Measurements from ENCODE around the gene ANKRD37.
"Not testable (repeated sequence)": the region's sequence is repeated elsewhere in the genome, so short reads cannot be mapped to it uniquely, and the experiment has no call there.

The ANKRD37 gene

GRCh38 chr4:185396724-185397385 is at the start of gene ANKRD37:
Gene ANKRD37, plus strand, starts transcription at chr4:185396841. Its CDS starts 83 bp downstream, at chr4:185396924.
- peak within 1 kb of the TSS; percentile 92 to 100 (median 98) for H3K27ac ChIP-seq

GRCh38 chr4:185346975-185347601 is 49.6 kb upstream of the ANKRD37 start:
- H3K27ac ChIP-seq, result no peak overlapping the region
- H3K4me3 ChIP-seq, result no peak overlapping the region

More at GRCh38 chr4:185396724-185397385, at the start of gene ANKRD37:
- peak within 1 kb of the TSS; percentile 59 to 75 (median 70) for H3K4me3 ChIP-seq

DNA sequence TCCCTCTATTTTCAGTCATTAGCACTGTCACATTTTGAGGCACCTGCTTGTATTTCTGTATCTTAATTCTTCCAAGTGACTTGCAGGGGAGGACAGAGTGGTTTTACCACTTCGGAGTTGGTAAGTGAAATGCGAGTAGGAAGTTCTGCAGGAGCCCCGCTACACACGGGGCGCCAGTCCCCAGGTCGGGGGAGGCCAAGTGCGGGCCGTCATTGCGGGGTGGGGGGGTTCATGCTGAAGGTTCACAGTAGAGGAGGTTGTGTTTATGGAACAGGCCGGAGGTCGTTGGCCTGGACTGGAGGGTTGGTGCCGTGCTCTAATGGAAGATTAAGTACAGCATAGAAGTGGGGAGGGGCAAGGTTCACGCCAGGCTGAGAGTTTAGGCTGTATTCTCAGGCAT is 45.0 kb upstream of the ANKRD37 start:
- Histone ChIP-seq H3K4me3 (no peak overlapping the region), H3K27ac (no peak overlapping the region)

DNA sequence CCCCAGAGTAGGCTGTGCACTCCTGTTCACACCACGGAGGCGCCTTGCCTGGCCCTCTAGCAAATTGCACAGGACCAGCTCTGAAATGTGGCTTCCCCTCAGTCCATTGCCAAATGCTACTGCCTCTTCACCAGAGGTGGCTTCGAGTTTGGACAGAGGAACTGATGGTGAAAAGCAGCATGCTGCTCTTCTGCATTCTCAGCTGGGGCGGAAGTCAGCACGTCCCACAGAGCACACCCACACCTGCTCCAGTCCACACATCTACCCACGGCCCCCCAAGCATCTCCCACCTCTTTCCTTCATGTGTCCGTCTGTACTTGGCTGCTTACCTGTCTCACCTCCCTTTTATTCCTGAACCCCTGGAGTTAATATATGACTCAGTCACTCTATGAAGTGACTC is 44.4 kb upstream of the ANKRD37 start:
- H3K27ac ChIP-seq, result no peak overlapping the region

DNA sequence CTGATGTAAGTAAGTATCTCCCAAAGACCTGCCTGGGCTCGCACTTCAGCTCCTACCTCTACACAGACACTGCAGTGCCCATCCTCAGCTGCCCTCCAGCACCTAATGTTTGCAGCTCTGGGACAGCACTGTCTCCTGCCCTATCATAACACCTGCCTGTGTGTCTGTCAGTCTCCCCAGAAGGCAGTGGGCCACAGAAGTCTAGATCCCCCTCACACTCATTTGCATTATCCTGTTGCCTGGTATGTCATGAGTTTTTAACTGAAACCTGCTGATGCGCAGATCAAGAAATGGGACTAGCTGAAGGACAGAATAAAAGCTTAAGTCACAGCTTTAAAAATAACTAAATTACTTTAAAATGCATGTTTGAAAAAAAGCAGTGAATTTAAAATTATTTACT is 43.9 kb upstream of the ANKRD37 start:
- no peak overlapping the region for H3K27ac ChIP-seq
- H3K4me3 ChIP-seq, result no peak overlapping the region

More for the DNA sequence above, 44.4 kb upstream of the ANKRD37 start:
- no peak overlapping the region for H3K4me3 ChIP-seq

- Histone ChIP-seq H3K4me3 (no peak overlapping the region), H3K27ac (peak overlapping the region in 7 of 21 experiments; percentile 7 to 64 (median 38))
Observed at GRCh38 chr4:185357211-185357610, 39.4 kb upstream of the ANKRD37 start.

DNA sequence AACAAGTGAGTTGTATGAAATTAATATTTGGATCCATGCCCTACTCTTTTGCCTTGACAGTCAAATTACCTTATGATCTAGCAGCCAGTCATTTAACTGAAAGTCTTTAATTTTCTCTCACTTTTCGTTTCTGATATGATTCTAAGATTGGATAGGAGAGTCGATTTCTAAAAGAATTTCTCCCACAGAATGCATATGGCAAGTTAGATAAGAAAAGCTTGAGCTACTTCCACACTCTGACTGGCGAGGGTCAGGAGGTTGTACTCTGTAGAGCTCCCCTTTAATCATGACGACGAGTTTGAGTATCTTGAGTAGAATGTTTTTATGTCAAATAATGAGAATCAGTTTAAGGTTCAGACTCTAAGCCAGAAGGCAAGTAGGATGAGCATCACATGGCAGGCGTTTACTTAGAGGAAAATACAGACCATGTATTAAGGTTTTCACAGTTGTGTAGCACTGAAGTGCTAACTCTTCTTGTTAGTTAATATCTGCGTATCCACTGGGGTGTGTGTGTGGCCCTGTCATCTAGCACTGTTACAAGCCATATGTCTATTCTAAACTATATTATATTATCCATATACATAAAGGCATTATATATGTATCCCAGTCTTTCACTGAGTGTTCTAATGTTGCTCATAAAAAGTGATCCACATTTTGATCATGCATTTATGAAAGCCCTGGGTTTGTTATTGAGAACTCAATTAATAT is 38.8 kb upstream of the ANKRD37 start:
- Histone ChIP-seq H3K27ac (peak overlapping the region in 4 of 21 experiments; percentile 7 to 50 (median 32)), H3K4me3 (no peak overlapping the region)

DNA sequence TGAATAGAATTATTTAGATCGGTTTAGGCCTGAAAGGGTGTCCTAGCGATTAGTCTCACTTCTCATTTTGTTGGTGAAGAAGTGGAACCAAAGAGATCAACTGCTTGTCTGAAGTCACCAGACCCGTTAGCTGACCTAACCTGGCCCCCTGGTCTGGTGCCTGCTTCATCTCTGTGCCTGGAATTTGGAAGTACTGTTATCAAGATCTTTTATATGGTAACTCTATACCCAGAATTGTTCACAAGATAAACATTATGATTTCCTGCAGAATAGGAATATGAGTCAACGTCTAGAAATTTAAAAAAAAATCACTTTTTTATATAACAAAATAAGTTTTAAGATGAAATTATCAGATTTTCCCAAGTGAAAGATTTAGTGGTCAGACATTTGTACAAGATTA is 38.1 kb upstream of the ANKRD37 start:
- Histone ChIP-seq H3K4me3 (no peak overlapping the region), H3K27ac (no peak overlapping the region)

GRCh38 chr4:185358959-185359358 is 37.7 kb upstream of the ANKRD37 start:
- no peak overlapping the region for H3K27ac ChIP-seq
- no peak overlapping the region for H3K4me3 ChIP-seq

GRCh38 chr4:185359767-185360446 is 36.7 kb upstream of the ANKRD37 start:
- Histone ChIP-seq H3K27ac (no peak overlapping the region), H3K4me3 (no peak overlapping the region)

- no peak overlapping the region for H3K27ac ChIP-seq
- H3K4me3 ChIP-seq, result no peak overlapping the region
Observed at GRCh38 chr4:185361872-185362271, 34.8 kb upstream of the ANKRD37 start.

- H3K4me3 ChIP-seq, H3K27ac ChIP-seq: not testable (repeated sequence)
Observed at GRCh38 chr4:185362570-185362969, 34.1 kb upstream of the ANKRD37 start.

- H3K27ac ChIP-seq, result no peak overlapping the region
- H3K4me3 ChIP-seq, result no peak overlapping the region
Observed at GRCh38 chr4:185363251-185363650, 33.4 kb upstream of the ANKRD37 start.

DNA sequence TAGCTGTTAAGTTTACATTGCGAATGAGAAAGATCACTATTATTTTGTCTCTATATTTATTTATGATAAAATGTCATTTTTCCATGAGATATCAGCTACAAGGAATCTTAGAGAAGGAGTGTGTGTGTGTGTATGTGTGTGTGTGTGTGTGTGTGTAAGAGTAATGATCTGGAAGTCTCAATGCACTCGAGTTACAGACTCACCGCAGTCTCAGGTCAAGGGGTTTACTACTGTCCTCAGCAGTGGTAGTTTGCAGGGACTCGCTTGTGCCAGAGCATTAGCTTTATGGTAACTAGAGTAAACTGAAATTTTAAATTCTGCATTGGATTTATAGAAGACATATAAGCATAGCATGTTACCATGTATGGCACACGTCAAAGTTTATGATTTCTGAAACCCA is 31.8 kb upstream of the ANKRD37 start:
- no peak overlapping the region for H3K4me3 ChIP-seq
- H3K27ac ChIP-seq, result no peak overlapping the region

- H3K27ac ChIP-seq, result no peak overlapping the region
Observed at GRCh38 chr4:185369731-185370130, 26.9 kb upstream of the ANKRD37 start.

GRCh38 chr4:185370268-185370949 is 26.2 kb upstream of the ANKRD37 start:
- H3K4me3 ChIP-seq, result no peak overlapping the region
- no peak overlapping the region for H3K27ac ChIP-seq

More at GRCh38 chr4:185369731-185370130, 26.9 kb upstream of the ANKRD37 start:
- H3K4me3 ChIP-seq, result no peak overlapping the region

GRCh38 chr4:185371702-185372101 is 24.9 kb upstream of the ANKRD37 start:
- Histone ChIP-seq H3K4me3 (no peak overlapping the region), H3K27ac (no peak overlapping the region)

GRCh38 chr4:185374027-185374426 is 22.6 kb upstream of the ANKRD37 start:
- no peak overlapping the region for H3K27ac ChIP-seq
- no peak overlapping the region for H3K4me3 ChIP-seq

DNA sequence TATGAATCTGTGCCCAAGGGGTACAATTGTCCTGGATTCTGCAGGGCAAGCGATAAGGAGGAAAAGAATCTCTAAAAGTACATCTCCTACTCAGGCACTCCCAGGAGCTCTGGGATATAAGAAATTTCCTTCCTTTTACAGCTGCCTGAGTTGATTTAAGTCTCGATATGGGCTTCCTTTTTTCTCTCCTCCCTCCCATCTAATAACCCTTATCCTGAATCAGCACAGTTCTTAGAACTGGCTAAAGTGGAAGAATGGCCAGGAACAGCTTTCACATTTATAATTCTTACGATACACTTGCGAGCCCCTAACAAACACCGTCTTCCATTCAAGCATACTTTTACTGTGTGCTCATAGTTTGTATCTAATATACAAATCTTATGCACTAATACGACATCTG is 22.1 kb upstream of the ANKRD37 start:
- Histone ChIP-seq H3K27ac (no peak overlapping the region), H3K4me3 (no peak overlapping the region)

GRCh38 chr4:185378264-185378663 is 18.4 kb upstream of the ANKRD37 start:
- no peak overlapping the region for H3K27ac ChIP-seq
- no peak overlapping the region for H3K4me3 ChIP-seq
